ENCODE results near the gene PLAC8L1. TPM values are rescaled to one million over a fixed set of nuclear protein-coding genes. Genes with fewer than 3 reads are reported as not detected.

PLAC8L1 gene
- total and polyA plus RNA-seq, 2 of the 13 experiments (the other 11 are each of a cell fraction or from before 2014, with no cell fraction given): 0.44 TPM; not detected in 1

GRCh38 chr5:146048994-146049703 is 56.2 kb downstream of the PLAC8L1 start (continued):
- TF ChIP-seq HNRNPH1 (optimal IDR thresholded peaks at IDR 0.05; ENCODE audit: low read depth, low read length): no peak
- no peak for TF ChIP-seq RFXANK (CRISPR knock-in tag; IDR thresholded peaks at IDR 0.05)
- TF ChIP-seq, protein P1, sequence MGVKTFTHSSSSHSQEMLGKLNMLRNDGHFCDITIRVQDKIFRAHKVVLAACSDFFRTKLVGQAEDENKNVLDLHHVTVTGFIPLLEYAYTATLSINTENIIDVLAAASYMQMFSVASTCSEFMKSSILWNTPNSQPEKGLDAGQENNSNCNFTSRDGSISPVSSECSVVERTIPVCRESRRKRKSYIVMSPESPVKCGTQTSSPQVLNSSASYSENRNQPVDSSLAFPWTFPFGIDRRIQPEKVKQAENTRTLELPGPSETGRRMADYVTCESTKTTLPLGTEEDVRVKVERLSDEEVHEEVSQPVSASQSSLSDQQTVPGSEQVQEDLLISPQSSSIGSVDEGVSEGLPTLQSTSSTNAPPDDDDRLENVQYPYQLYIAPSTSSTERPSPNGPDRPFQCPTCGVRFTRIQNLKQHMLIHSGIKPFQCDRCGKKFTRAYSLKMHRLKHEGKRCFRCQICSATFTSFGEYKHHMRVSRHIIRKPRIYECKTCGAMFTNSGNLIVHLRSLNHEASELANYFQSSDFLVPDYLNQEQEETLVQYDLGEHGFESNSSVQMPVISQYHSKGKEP (CRISPR knock-in tag; IDR thresholded peaks at IDR 0.05): no peak
- 0 out of 2 replicates have a peak, but pooled peaks have one; percentile 23 for TF ChIP-seq ZNF605 (CRISPR knock-in tag; IDR thresholded peaks at IDR 0.05)
- TF ChIP-seq ATRX (CRISPR knock-in tag; IDR thresholded peaks at IDR 0.05; ENCODE audit: borderline replicate concordance): no peak
- TF ChIP-seq ZNF713 (CRISPR knock-in tag; IDR thresholded peaks at IDR 0.05): no peak
- TF ChIP-seq SETDB1 (CRISPR knock-in tag; IDR thresholded peaks at IDR 0.05; ENCODE audit: borderline replicate concordance): no peak
- no peak for TF ChIP-seq ZNF552 (CRISPR knock-in tag; IDR thresholded peaks at IDR 0.05; ENCODE audit: borderline replicate concordance)
- TF ChIP-seq, protein P2, sequence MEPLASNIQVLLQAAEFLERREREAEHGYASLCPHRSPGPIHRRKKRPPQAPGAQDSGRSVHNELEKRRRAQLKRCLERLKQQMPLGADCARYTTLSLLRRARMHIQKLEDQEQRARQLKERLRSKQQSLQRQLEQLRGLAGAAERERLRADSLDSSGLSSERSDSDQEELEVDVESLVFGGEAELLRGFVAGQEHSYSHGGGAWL (CRISPR knock-in tag; IDR thresholded peaks at IDR 0.05): no peak
- no peak for TF ChIP-seq ATF7-NPFF (CRISPR knock-in tag; IDR thresholded peaks at IDR 0.05; ENCODE audit: low read depth)
- TF ChIP-seq MTERF4 (CRISPR knock-in tag; IDR thresholded peaks at IDR 0.05): no peak
- TF ChIP-seq, protein P3, sequence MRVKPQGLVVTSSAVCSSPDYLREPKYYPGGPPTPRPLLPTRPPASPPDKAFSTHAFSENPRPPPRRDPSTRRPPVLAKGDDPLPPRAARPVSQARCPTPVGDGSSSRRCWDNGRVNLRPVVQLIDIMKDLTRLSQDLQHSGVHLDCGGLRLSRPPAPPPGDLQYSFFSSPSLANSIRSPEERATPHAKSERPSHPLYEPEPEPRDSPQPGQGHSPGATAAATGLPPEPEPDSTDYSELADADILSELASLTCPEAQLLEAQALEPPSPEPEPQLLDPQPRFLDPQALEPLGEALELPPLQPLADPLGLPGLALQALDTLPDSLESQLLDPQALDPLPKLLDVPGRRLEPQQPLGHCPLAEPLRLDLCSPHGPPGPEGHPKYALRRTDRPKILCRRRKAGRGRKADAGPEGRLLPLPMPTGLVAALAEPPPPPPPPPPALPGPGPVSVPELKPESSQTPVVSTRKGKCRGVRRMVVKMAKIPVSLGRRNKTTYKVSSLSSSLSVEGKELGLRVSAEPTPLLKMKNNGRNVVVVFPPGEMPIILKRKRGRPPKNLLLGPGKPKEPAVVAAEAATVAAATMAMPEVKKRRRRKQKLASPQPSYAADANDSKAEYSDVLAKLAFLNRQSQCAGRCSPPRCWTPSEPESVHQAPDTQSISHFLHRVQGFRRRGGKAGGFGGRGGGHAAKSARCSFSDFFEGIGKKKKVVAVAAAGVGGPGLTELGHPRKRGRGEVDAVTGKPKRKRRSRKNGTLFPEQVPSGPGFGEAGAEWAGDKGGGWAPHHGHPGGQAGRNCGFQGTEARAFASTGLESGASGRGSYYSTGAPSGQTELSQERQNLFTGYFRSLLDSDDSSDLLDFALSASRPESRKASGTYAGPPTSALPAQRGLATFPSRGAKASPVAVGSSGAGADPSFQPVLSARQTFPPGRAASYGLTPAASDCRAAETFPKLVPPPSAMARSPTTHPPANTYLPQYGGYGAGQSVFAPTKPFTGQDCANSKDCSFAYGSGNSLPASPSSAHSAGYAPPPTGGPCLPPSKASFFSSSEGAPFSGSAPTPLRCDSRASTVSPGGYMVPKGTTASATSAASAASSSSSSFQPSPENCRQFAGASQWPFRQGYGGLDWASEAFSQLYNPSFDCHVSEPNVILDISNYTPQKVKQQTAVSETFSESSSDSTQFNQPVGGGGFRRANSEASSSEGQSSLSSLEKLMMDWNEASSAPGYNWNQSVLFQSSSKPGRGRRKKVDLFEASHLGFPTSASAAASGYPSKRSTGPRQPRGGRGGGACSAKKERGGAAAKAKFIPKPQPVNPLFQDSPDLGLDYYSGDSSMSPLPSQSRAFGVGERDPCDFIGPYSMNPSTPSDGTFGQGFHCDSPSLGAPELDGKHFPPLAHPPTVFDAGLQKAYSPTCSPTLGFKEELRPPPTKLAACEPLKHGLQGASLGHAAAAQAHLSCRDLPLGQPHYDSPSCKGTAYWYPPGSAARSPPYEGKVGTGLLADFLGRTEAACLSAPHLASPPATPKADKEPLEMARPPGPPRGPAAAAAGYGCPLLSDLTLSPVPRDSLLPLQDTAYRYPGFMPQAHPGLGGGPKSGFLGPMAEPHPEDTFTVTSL (CRISPR knock-in tag; IDR thresholded peaks at IDR 0.05; ENCODE audit: borderline replicate concordance): no peak
- TF ChIP-seq ZNF878 (CRISPR knock-in tag; IDR thresholded peaks at IDR 0.05): no peak
- TF ChIP-seq ZNF839 (CRISPR knock-in tag; IDR thresholded peaks at IDR 0.05; ENCODE audit: borderline replicate concordance): no peak
- TF ChIP-seq RAD21 (CRISPR knock-in tag; IDR thresholded peaks at IDR 0.05): peak; percentile 84
- TF ChIP-seq KDM5A (IDR thresholded peaks at IDR 0.05; ENCODE audit: borderline replicate concordance, low read length): no peak
- no peak for TF ChIP-seq KLF6 (CRISPR knock-in tag; IDR thresholded peaks at IDR 0.05)
- no peak for TF ChIP-seq ZNF44 (CRISPR knock-in tag; IDR thresholded peaks at IDR 0.05)
- no peak for TF ChIP-seq HDAC2 (CRISPR knock-in tag; IDR thresholded peaks at IDR 0.05)
- no peak for TF ChIP-seq XBP1 (CRISPR knock-in tag; IDR thresholded peaks at IDR 0.05)
- TF ChIP-seq ZNF709 (CRISPR knock-in tag; IDR thresholded peaks at IDR 0.05): no peak
